MM.1S (cell line): ENCODE results near the gene FAM20C.

Experiments
- DNase-seq: peaks from one replicate; pipeline ENCODE4 v3.0.0-alpha.2; 2015
- H2AFZ ChIP-seq: fragments of 300-600 bp; sonication (generic); 2 replicates; pipeline ENCODE4 v1.6.0; 2016; ENCODE audit warnings: antibody characterized with exemption, low read length
- H3F3A ChIP-seq: fragments of 300-600 bp; sonication (generic); 2 replicates; pipeline ENCODE4 v1.6.1; 2016; ENCODE audit warnings: mild to moderate bottlenecking, antibody characterized with exemption, low read length, moderate library complexity, mixed read lengths; ENCODE audit not compliant: insufficient read depth
- H3K27ac ChIP-seq: fragments of 300-600 bp; sonication (generic); 2 replicates; pipeline ENCODE4 v1.5.1; 2016; ENCODE audit warnings: mild to moderate bottlenecking, low read length
- H3K27me3 ChIP-seq: fragments of 300-600 bp; sonication (generic); replicated peaks from 2 replicates; pipeline ENCODE4 v1.6.0; 2016; ENCODE audit warnings: low read length; ENCODE audit not compliant: insufficient read depth
- H3K36me3 ChIP-seq: fragments of 300-600 bp; sonication (generic); replicated peaks from 2 replicates; pipeline ENCODE4 v1.6.1; 2016; ENCODE audit warnings: mild to moderate bottlenecking, low read length, mixed read lengths; ENCODE audit not compliant: insufficient read depth
- H3K4me1 ChIP-seq: fragments of 300-600 bp; sonication (generic); 2 replicates; pipeline ENCODE4 v1.6.1; 2016; ENCODE audit warnings: low read length, mixed read lengths
- H3K4me2 ChIP-seq: fragments of 300-600 bp; sonication (generic); 2 replicates; pipeline ENCODE4 v1.6.0; 2016; ENCODE audit warnings: low read depth, low read length
- H3K4me3 ChIP-seq: fragments of 300-600 bp; sonication (generic); 2 replicates; pipeline ENCODE4 v1.5.1; 2016; ENCODE audit warnings: low read length, mixed read lengths
- H3K79me2 ChIP-seq: fragments of 300-600 bp; sonication (generic); 2 replicates; pipeline ENCODE4 v1.6.1; 2016; ENCODE audit warnings: mixed run types, low read length, mixed read lengths
- H3K9ac ChIP-seq: fragments of 300-600 bp; sonication (generic); 2 replicates; pipeline ENCODE4 v1.6.1; 2016; ENCODE audit warnings: low read length, mixed read lengths
- H3K9me2 ChIP-seq: fragments of 300-600 bp; sonication (generic); replicated peaks from 2 replicates; pipeline ENCODE4 v1.6.1; 2016; ENCODE audit warnings: mild to moderate bottlenecking, low read length, mixed read lengths; ENCODE audit not compliant: insufficient read depth
- H3K9me3 ChIP-seq: fragments of 300-600 bp; sonication (generic); replicated peaks from 2 replicates; pipeline ENCODE4 v1.6.1; 2016; ENCODE audit warnings: mild to moderate bottlenecking, low read length, mixed read lengths; ENCODE audit not compliant: insufficient read depth
- H4K20me1 ChIP-seq: fragments of 300-600 bp; sonication (generic); 2 replicates; pipeline ENCODE4 v1.6.1; 2016; ENCODE audit warnings: mild to moderate bottlenecking, low read length, moderate library complexity, mixed read lengths; ENCODE audit not compliant: insufficient read depth
- EZH2 ChIP-seq: fragments of 300-600 bp; sonication (generic); optimal IDR thresholded peaks from 2 replicates; pipeline ENCODE3; 2017; ENCODE audit warnings: low read depth, mild to moderate bottlenecking, antibody characterized with exemption, low read length, mixed read lengths
- EZH2phosphoT487 ChIP-seq: fragments of 300-600 bp; sonication (generic); IDR thresholded peaks from 2 replicates; pipeline ENCODE4 v1.6.1; 2018; ENCODE audit warnings: antibody characterized with exemption, low read length
- TF ChIP-seq, protein P1 (sequence below): fragments of 300-600 bp; sonication (generic); IDR thresholded peaks from 2 replicates; pipeline ENCODE4 v1.5.1; 2016; ENCODE audit warnings: antibody characterized with exemption, low read length, mixed read lengths

FAM20C gene

DNA sequence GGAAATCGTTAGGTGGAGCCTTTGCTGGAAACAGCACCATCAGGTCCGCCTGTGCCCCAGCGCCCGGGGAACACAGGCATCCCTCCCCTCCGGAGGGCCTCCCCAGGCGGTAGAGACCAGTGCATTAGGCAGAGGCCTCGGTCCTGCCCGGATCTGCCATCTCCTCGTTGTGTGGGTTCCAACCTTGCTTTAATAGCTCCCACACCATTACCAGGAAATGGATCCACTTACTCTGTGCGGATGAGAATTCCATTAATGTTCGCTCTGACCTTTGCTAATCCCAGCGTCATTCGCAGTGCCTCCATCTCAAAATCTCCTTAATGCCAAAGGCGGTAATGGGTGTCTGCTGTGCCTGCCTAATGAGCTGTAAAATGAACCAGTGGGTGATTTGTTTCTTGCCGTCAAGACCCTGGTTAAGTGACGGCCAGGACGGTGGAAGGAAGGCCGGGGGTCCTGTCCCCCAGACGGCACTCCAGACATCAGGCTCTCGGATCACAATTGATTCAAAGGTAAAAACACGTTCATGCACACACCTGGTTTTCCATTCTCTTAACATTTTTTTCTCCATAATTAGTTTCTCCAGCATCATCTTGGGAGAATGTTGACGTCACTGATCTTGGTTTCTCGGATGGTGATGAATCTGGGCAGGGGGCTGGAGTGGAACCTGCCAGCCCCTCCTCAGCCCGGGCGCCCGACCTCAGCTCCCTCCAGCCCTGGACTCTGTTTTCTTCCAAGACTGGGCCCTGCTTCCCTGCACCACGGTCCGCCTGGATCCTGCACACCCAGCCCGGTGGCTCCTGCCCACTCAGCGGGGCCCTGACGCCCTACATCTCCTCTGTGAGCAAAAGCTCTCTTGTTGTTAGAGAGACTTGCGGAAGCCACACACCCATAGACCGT lies 22.8 kb upstream of the FAM20C start:
- H3K4me1 ChIP-seq: no peaks in the 10 kb centered on the region
- no peaks in the 10 kb centered on the region; the same call in 1 of the 2 replicates for H3K27me3 ChIP-seq
- H2AFZ ChIP-seq: no peak overlapping the region
- no peaks in the 10 kb centered on the region for H3K9me3 ChIP-seq
- H3K27ac ChIP-seq: no peak overlapping the region
- no peak overlapping the region for H3K4me3 ChIP-seq
- TF ChIP-seq EZH2 (no peak), EZH2phosphoT487 (no peak)
- TF ChIP-seq, protein P1, sequence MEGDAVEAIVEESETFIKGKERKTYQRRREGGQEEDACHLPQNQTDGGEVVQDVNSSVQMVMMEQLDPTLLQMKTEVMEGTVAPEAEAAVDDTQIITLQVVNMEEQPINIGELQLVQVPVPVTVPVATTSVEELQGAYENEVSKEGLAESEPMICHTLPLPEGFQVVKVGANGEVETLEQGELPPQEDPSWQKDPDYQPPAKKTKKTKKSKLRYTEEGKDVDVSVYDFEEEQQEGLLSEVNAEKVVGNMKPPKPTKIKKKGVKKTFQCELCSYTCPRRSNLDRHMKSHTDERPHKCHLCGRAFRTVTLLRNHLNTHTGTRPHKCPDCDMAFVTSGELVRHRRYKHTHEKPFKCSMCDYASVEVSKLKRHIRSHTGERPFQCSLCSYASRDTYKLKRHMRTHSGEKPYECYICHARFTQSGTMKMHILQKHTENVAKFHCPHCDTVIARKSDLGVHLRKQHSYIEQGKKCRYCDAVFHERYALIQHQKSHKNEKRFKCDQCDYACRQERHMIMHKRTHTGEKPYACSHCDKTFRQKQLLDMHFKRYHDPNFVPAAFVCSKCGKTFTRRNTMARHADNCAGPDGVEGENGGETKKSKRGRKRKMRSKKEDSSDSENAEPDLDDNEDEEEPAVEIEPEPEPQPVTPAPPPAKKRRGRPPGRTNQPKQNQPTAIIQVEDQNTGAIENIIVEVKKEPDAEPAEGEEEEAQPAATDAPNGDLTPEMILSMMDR: no peak
- DNase-seq: no peak
- no peaks in the 10 kb centered on the region for H3K79me2 ChIP-seq
- H4K20me1 ChIP-seq: no peaks in the 10 kb centered on the region
- H3K9me2 ChIP-seq: no peaks in the 10 kb centered on the region
- no peak overlapping the region for H3K4me2 ChIP-seq
- H3K36me3 ChIP-seq: no peaks in the 10 kb centered on the region
- H3F3A ChIP-seq: no peaks in the 10 kb centered on the region
- no peak overlapping the region for H3K9ac ChIP-seq

DNA sequence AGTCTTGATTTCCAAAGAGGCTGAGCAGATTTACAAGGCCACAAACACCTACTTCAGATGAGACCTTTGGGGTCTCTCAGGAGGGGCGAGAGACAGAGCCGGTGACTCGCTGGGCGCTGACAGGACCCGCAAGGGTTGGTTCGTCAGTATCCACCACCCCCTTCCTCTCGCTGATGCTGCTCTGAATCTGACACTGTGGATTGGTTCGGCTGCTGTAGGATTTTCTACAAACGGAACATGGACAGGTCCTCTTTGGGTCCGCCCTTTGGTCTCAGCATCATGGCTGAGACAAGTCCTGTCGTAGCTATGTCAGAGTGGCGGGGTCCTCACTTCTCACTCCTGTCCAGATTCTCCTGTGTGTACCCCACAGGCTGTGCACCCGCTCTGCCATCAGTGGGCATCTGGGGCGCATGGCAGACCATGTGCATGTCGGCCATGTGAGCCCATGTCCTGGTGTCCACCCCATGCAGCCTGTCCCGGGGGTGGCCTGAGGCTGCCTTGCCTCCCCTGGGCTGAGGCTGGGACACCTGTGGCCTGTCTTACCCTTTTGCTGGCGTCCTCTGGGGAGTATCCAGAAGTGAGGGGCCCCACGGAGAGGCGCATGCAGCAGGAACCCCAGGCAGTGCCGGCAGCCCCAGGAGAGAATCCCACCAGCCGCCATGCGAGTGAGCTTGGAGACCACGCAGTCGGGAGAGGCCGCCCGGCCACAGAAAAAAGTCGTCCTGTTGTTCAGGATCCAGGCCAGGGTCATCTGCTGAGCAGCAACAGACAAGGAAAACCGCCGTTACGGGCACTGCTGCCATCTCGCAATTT lies 21.6 kb upstream of the FAM20C start:
- Histone ChIP-seq H3K9me2 (no peaks in the 10 kb centered on the region), H3K27ac (no peak overlapping the region), H4K20me1 (no peaks in the 10 kb centered on the region), H3K27me3 (no peaks in the 10 kb centered on the region; the same call in 1 of the 2 replicates), H3K36me3 (no peaks in the 10 kb centered on the region), H3K79me2 (no peaks in the 10 kb centered on the region), H3K4me3 (no peak overlapping the region), H3K9ac (no peak overlapping the region), H3K4me1 (no peaks in the 10 kb centered on the region), H2AFZ (no peak overlapping the region), H3K4me2 (no peak overlapping the region), H3F3A (no peaks in the 10 kb centered on the region), H3K9me3 (no peaks in the 10 kb centered on the region)
- TF ChIP-seq EZH2phosphoT487 (no peak), EZH2 (no peak)
- TF ChIP-seq, protein P1: no peak
- DNase-seq: no peak

DNA sequence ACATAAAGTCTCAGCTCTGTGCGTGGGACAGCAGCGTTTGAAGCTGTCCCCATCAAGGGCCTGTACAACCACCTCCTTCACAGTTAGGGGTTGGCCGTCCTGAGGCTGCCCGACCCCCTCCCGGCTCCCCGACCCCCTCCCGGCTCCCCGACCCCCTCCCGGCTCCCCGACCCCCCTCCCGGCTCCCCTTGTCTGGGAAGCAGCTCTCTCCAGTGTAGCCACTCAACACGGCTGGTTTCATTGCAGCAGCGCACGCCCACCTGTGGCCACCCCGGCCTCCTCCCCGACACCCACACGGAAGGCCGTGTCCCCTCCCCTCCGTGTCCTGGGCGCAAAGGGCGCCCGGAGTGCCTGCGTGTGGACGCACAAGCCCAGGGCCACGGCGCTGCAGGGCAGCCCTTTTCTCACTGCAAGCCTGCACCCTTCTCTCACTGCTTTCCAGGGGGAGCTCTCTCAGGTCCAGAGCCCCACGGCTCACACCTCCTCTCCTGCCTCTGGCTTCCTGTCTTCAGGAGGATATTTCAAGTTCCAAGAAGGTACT lies 20.9 kb upstream of the FAM20C start:
- no peak overlapping the region for H2AFZ ChIP-seq
- no peaks in the 10 kb centered on the region for H3K9me3 ChIP-seq
- no peaks in the 10 kb centered on the region for H3K79me2 ChIP-seq
- DNase-seq: no peak
- no peaks in the 10 kb centered on the region for H3K36me3 ChIP-seq
- no peaks in the 10 kb centered on the region; the same call in 1 of the 2 replicates for H3K27me3 ChIP-seq
- no peaks in the 10 kb centered on the region for H3F3A ChIP-seq
- H3K4me3 ChIP-seq: no peak overlapping the region
- H3K4me1 ChIP-seq: no peaks in the 10 kb centered on the region
- H3K27ac ChIP-seq: no peak overlapping the region
- H3K4me2 ChIP-seq: no peak overlapping the region
- no peaks in the 10 kb centered on the region for H3K9me2 ChIP-seq
- no peak for TF ChIP-seq EZH2
- TF ChIP-seq EZH2phosphoT487: no peak
- TF ChIP-seq, protein P1: no peak
- no peak overlapping the region for H3K9ac ChIP-seq
- H4K20me1 ChIP-seq: no peaks in the 10 kb centered on the region
